Nucleus accumbens (tissue), 56 donors: Measurements from ENCODE around the gene ZBTB8OS.
"Not testable (repeated sequence)": the region's sequence is repeated elsewhere in the genome, so short reads cannot be mapped to it uniquely, and the experiment has no call there.

Source experiments
- DNase-seq, 56 donors: peaks; one replicate each; lab custom pipeline; 2025; lab: John Stamatoyannopoulos, UW

ZBTB8OS gene

GRCh38 chr1:32650248-32650751 lies at the start of gene ZBTB8OS:
Gene ZBTB8OS (minus strand): TSS chr1:32650550. CDS start chr1:32650529, 21 bp downstream.
- peak; percentile 47 to 95 (median 82) for DNase-seq

GRCh38 chr1:32696996-32697395 lies 46.6 kb upstream of the ZBTB8OS start:
- not testable (repeated sequence) for DNase-seq

DNA sequence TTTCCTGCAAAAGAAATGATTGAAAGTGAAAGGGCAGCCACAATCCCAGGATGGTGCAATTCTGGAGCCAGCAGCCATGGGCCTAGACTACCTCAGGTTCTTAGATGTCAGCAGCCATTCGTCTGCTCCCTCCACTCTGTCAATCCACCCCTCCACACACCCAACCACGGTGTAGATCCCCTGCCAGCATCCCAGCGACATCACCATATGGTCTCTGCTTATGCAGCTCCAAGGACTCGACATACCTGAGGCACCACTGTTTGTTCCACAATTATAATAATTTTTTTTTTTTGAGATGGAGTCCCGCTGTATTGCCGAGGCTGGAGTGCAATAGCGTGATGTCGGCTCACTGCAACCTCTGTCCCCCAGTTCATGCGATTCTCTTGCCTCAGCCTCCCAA lies 45.7 kb upstream of the ZBTB8OS start:
- DNase-seq: no peak

GRCh38 chr1:32695098-32695904 lies 45.0 kb upstream of the ZBTB8OS start:
- peak in 15 of 56 donors; percentile 12 to 66 (median 22) for DNase-seq

DNA sequence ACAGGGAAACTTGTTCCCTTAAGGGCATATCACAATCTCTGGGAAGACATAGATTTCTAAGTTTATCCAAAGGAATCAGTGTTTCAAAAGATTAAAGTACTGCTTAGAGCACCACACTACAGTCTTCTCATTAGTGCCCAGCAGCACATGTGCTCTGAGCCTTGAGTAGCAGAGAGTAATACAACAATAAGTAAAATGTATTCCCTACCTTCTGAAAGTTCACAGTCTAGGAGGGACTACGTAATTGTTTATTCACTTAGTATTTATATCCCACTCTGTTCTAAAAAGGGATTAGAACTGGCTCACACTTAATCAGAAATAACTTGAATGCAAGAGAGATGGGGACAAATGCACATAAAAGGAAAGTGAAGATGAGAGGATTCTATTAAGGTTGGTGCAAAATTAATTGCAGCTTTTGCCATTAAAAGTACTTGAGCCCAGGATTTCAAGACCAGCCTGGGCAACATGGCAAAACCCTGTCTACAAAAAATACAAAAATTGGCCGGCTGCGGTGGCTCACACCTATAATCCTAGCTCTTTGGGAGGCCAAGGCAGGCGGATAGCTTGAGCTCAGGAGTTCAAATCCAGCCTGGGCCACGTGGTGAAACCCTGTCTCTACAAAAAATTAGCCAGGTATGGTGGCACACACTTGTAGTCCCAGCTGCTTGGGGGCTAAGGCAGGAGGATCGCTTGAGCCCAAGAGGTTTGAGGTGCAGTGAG lies 43.3 kb upstream of the ZBTB8OS start:
- DNase-seq: no peak

- no peak for DNase-seq
These were observed 36.0 kb upstream of the ZBTB8OS start for GRCh38 chr1:32686387-32686786.

GRCh38 chr1:32685498-32685897 lies 35.1 kb upstream of the ZBTB8OS start:
- peak in 1 of 56 donors; percentile 8 for DNase-seq

GRCh38 chr1:32684167-32684811 lies 33.9 kb upstream of the ZBTB8OS start:
- peak in 3 of 56 donors; percentile 8 to 15 (median 14) for DNase-seq

- no peak for DNase-seq
These were observed 33.0 kb upstream of the ZBTB8OS start for GRCh38 chr1:32683397-32683796.

GRCh38 chr1:32681999-32682398 lies 31.6 kb upstream of the ZBTB8OS start:
- no peak for DNase-seq

- peak in 2 of 56 donors; percentile 9 to 10 for DNase-seq
These were observed 31.2 kb upstream of the ZBTB8OS start for GRCh38 chr1:32681509-32681908.

GRCh38 chr1:32680642-32681041 lies 30.3 kb upstream of the ZBTB8OS start:
- DNase-seq: no peak

DNA sequence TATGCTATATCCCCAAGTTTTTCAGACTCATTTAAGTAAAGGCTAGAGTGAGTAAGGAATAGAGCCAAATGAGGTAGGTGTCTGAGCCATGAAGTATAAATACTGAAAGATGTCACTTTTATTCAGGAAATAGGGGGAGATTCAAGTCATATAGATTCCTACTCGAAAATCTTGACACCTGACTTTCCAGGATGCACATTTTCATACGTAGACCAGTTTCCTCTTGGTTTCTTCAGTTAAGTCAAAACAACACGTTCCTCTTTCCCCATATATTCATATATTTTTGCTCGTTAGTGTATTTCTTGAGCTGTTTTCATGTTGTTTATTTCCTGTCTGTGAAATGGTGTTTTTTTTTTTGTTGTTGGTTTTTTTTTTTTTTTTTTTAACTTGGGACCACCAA lies 29.6 kb upstream of the ZBTB8OS start:
- DNase-seq: not testable (repeated sequence)

DNA sequence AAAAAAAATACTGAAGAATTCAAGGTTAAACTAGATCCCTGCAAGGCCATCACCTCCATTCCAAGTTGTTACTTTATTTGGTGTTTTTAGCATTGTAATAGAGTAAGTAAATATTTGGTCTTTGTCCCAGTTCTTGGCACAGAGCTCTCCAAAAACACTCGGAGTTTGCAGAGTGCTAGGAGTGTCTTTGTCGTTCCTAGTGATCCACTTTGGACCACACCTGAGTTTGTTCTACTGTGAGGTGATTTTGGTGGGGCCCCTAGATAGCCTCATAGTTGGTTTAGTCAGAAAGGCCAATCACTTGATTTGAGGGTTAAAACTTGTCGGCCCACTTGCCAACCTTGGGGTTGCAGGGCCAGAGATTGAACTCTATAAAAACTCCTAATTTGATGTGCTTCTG lies 26.6 kb upstream of the ZBTB8OS start:
- DNase-seq: no peak

DNA sequence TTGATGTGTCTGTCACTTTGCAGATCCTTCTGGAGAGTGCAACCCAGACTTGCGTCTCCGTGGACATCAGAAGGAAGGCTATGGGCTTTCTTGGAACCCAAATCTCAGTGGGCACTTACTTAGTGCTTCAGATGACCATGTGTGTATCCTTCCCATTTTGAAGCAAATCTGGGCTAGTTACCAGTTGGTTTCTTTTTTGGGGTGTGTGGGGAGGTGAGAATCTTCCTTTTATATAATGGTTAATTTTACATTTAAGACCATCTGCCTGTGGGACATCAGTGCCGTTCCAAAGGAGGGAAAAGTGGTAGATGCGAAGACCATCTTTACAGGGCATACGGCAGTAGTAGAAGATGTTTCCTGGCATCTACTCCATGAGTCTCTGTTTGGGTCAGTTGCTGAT lies 18.4 kb upstream of the ZBTB8OS start:
- not testable (repeated sequence) for DNase-seq

DNA sequence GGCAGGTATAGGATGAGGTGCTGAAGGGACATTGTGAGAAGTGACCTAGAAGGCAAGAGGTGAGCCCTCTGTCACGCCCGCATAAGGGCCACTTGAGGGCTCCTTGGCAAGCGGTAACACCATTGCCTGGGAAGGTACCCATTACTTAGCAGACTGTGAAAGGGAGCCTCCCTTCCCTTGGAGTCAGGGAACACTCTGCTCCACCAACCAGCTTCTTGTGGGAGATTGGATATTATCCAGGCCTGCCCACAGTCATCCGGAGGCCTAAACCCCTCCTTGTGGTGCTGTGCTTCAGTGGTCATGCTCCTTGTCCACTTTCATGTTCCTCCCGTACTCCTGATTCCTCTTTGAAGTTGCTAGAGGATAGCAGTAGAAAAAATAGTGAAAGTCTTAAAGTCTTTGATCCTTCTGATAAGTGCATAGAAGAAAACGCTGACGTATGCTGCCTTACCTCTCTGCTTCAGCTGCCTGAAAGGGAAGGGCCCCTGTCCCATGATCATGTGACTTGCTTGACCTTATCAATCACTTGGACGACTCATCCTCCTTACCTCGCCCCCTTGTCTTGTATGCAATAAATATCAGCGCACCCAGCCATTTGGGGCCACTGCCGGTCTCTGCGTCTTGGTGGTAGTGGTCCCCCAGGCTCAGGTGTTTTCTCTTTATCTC lies 16.7 kb upstream of the ZBTB8OS start:
- no peak for DNase-seq

DNA sequence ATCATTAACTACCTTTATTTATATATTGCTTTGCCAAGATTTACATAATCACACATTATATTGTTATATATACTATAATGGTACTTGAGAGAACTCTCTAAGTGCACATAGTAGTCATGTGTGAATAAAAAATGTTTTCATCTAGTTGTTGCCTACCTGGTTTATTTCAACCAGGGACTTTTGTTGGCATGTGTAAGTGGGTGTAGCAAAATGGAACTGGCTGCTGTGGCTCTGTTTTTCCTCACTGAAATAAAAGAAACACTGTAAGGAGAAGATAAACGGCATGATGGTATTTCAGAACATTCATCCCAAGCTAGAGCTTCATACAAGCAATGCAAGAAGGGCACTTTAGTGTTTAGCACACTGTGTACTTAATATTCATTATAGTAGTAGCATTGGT lies 15.6 kb upstream of the ZBTB8OS start:
- no peak for DNase-seq

DNA sequence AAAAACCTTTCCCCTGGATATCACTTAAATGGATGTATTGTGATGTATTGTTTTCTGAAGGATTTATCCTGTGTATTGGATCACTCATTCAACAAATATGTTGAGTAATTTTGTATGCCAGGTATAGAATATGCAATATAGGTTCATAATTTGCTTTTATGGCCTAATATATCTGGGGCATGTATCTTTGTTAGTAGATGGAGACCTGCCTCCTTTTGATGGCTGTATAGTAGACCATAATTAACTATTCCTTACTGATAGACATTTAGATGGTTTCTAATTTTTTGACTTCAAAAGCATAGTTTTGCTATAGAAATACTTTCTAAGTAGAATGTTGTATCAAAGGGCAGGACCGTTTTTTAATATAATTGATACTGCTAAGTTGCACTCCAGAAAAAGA lies 9.2 kb upstream of the ZBTB8OS start:
- DNase-seq: no peak

DNA sequence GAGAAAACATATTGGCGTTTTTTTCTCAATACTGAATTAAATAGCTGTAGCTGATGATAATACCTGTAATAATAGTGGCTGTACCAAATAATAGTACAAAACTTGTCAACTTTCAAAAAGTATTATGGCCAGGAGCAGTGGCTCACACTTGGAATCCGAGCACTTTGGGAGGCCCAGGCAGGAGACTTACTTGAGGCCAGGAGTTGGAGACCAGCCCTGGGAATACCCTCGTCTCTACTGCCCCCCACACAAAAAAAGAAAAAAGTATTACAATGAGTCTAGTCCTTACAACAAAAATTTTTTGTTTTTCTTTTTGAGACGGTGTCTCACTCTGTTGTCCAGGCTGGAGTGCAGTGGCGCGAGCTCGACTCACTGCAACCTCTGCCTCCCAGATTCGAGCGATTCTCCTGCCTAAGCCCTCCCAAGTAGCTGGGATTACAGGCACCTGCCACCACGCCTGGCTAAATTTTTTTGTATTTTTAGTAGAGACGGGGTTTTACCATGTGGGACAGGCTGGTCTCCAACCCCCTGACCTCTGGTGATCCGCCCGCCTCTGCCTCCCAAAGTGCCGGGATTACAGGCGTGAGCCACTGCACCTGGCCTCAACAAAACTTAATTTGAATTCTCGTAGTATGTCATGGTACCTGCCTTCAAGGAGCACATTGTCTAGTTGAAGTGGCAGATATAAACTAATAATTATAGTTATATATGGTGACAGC lies 2.1 kb upstream of the ZBTB8OS start:
- no peak for DNase-seq
